NCI-H2081 treated with DMSO at 0.1 percent for 48 hours (cell line): Measurements from ENCODE around the gene PROP1.
"Not testable (repeated sequence)": the region's sequence is repeated elsewhere in the genome, so short reads cannot be mapped to it uniquely, and the experiment has no call there.

ENCODE experiments used
- DNase-seq: peaks from one replicate; lab custom pipeline; 2025; lab: John Stamatoyannopoulos, UW

The PROP1 gene

GRCh38 chr5:177995691-177996595, at the start of gene PROP1:
PROP1 (minus strand) TSS chr5:177996242; CDS start chr5:177995933, 309 bp downstream.
- no peak for DNase-seq

- DNase-seq = not testable (repeated sequence)
These were observed 23.5 kb upstream of the PROP1 start for GRCh38 chr5:178019379-178020030.

DNA sequence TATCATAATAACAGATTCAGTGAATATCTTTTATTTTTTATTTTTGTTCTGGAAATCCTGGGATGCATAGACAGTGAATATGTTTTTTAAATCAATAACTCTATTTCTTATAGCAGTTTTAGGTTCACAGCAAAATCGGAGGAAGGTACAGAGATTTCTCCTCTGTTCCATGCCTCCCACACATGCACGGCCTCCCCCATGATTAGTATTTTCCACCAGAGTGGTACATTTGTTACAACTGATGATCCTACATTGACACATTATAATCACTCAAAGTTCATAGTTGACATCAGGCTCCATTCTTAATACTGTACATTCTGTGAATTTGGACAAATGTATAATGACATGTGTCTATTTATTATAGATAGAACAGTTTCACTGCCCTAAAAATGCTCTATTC, 16.7 kb upstream of the PROP1 start:
- DNase-seq = not testable (repeated sequence)

DNA sequence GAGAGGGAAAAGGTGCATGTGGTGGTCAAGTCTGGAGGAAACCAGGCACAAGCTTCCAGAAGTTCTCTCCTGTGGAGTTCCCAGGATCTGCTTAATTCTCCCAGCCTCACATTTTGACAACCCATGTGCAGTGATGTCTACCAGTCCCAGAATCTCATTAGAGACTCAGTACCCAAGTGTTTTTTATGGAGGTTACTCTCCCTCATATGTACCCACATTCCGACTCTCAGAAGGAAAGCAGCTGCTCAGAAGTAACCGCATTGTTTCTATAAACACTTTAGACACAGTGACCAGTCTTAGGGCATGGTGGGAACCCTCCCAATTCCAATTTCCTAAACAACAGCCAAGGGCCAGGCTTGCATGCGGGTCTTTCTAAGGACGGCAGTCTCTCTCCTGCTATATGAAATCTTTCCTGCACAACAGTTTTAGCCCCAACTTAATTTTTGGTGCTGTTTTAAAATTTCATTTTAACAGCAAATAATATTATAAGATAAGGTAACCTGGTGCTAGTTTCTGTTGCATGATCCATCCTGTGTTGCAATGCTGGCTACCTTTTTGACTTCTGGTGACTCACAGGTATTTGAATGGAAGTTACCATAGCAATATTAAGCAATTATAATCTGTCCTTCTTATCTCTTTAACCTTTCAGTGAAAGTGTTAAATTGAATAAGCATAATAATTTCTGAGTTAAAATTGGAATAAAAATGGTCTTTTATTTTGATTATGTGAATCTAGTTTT, 15.9 kb upstream of the PROP1 start:
- DNase-seq = not testable (repeated sequence)

- DNase-seq = not testable (repeated sequence)
These were observed 11.2 kb upstream of the PROP1 start for GRCh38 chr5:178007272-178007671.

- DNase-seq = not testable (repeated sequence)
These were observed 10.6 kb upstream of the PROP1 start for GRCh38 chr5:178006536-178007231.

- DNase-seq = not testable (repeated sequence)
These were observed 10.1 kb upstream of the PROP1 start for GRCh38 chr5:178006181-178006535.

GRCh38 chr5:177997846-177998245, 1.8 kb upstream of the PROP1 start:
- no peak for DNase-seq

DNA sequence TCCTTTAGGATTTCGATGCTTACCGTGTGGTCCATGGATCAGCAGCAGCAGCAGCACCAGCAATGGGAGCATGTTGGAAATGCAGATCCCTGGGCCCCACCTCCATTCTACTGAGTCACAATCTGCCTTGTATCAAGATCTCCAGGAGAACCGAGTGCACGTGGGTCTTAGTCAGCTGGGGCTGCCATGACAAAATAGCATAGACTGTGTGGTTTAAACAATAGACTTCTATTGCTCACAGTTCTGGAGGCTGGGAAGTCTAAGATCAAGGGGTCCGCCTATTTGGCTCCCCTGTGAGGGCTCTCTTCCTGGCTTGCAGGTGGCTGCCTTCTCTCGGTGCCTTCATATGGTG, 1.3 kb upstream of the PROP1 start:
- DNase-seq = no peak

- DNase-seq = no peak
These were observed 747 bp upstream of the PROP1 start for GRCh38 chr5:177996660-177997318.

DNA sequence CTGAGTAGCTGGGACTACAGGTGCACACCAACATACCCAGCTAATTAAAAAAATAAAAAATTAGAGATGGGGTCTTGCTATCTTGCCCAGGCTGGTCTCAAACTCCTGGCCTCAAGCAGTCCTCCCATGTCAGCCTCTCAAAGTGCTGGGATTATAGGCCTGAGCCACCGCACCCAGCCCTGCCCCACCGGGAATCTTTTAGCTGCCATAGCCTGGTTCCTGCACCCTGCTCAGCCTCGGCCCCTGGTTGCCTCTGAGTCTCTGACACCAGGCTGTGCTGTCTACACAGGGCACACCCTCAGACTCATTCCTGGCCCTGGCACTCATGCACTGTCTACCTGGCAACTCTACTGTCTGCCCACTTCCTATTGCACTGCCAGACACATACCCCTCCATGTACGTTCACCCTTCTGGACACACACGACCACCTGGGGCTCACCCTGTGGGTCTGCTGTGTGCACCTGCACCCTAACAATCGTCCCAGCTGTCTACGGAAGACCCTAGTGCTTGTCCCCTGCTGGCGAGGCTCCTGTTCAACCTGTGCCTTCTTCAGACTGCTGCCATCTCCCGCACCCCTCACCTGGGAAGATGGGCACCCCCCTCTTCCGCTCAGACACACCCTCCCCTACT, 1.4 kb downstream of the PROP1 start:
- DNase-seq = no peak

DNA sequence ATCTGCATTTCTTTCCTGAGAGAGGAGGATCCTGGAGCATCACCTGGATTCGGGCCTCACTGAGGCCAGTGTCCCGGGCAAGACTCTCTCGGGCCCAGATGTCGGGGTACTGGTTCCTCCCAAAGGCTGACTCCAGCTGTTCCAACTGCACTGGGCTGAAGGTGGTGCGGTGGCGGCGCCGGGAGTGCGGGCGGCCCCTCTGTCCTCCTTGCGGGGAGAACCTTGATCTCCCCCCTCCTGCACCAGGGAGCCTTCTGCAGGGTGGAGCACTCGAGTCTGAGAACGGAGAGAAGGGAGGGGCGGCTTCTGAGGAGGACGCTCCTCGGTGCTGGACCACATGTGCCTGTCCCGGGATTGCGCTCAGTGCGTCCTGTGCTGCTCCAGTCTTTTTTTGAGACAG, 2.0 kb downstream of the PROP1 start:
- DNase-seq = no peak

- no peak for DNase-seq
These were observed 3.6 kb downstream of the PROP1 start for GRCh38 chr5:177992466-177992865.

DNA sequence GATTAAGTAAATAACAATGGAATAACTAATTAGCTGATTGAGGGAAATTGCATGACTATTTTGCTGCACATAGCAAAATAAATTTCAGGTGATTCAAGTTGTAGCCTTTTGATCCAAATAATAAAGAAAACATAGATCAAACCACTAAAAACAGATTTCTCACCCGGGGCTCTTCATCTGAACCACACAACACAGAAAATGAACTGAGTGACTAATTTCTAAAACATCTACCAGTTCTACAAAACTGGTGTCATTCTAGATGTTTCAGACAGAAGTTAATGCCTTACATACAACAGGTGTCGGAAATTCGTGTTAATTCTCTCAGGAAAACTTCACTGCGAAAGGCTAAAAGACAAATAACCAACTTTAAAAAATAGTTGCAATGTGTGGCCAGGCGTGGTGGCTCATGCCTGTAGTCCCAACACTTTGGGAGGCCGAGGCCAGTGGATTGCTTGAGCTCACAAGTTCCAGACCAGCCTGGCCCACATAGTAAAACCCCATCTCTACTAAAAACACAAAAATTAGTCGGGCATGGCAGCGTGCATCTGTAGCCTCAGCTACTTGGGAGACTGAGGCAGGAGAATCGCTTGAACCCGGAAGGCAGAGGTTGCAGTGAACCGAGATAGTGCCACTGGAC, 6.9 kb downstream of the PROP1 start:
- DNase-seq = no peak

- DNase-seq = no peak
These were observed 8.7 kb downstream of the PROP1 start for GRCh38 chr5:177987326-177987725.

- no peak for DNase-seq
These were observed 10.5 kb downstream of the PROP1 start for GRCh38 chr5:177985430-177986040.

GRCh38 chr5:177984584-177985206, 11.3 kb downstream of the PROP1 start:
- DNase-seq = no peak

GRCh38 chr5:177983763-177984583, 12.1 kb downstream of the PROP1 start:
- no peak for DNase-seq

DNA sequence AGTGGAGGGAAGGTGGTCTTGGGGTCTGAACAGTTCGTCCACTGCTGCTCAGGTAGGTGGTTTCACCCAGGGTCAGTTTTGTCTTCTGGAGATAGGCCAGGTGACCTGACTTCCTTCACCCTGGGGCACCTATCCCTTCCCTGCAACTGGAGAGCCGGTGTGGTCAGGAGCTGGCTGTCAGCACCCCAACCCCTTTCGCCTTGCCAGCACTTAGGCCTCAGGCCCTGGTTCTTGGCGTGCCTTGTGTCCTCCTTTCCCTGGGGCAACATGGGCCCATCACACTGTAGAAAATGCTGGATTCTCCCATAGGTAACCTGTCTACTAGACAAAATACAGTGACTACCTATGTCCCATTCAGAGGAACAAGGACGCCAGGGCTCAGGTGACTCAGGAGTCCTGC, 13.1 kb downstream of the PROP1 start:
- DNase-seq = no peak
